CD1c-positive myeloid dendritic cell (primary cell): Measurements from ENCODE around the gene LTBP3.
A peak's percentile ranks its signal among the peaks of the same experiment; 100 is the strongest.

Experiments used
- DNase-seq: peaks from one replicate; pipeline ENCODE4 v3.0.0-alpha.2; 2016; ENCODE audit errors: extremely low spot score

LTBP3 gene

GRCh38 chr11:65558002-65558929 lies at the start of gene LTBP3:
Gene LTBP3 (minus strand): TSS chr11:65558359. CDS start chr11:65557959, 400 bp downstream.
- peak; percentile 62 for DNase-seq

GRCh38 chr11:65606876-65607613 lies 48.9 kb upstream of the LTBP3 start:
- DNase-seq: no peak

- DNase-seq: no peak
Measured at GRCh38 chr11:65604258-65604657, 46.1 kb upstream of the LTBP3 start.

GRCh38 chr11:65599955-65600246 lies 41.7 kb upstream of the LTBP3 start:
- DNase-seq: no peak

DNA sequence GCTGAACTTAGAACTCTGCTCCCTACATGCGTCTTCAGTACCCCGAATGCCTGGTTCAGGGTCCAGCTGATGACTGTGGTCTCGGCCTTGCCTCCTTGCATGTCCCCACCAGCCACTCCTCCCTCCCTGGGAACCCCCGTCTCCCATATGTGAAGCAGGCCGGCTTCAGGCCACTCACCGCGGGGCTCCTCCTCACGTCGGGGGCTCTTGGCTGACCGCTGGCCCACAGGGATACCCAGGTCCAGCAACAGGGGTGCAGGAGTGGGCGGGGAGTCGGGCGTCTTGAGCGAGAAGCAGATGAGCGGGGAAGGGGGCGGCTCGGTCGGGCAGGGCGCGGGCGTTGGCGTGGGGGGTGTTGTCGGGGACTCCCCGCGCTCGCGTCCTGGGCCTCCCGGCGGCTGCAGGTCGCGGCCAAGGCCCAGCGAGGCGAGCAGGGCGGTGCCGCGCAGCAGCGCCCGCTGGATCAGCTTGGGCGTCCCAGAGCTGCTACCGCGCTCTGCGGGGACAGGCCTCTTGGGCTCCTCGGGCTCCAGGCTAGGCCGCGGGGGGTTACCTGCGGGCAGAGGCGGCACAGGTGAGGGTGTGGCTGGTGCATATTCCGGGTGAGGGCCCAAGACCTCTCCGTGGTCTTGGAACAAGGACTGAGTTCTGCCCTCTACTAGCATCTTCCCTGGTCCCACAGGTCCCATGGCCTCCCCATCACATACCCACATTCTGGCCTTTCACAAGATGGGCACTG lies 41.2 kb upstream of the LTBP3 start:
- no peak for DNase-seq

- no peak for DNase-seq
Measured at GRCh38 chr11:65598258-65598699, 40.1 kb upstream of the LTBP3 start.

GRCh38 chr11:65596520-65596919 lies 38.4 kb upstream of the LTBP3 start:
- no peak for DNase-seq

DNA sequence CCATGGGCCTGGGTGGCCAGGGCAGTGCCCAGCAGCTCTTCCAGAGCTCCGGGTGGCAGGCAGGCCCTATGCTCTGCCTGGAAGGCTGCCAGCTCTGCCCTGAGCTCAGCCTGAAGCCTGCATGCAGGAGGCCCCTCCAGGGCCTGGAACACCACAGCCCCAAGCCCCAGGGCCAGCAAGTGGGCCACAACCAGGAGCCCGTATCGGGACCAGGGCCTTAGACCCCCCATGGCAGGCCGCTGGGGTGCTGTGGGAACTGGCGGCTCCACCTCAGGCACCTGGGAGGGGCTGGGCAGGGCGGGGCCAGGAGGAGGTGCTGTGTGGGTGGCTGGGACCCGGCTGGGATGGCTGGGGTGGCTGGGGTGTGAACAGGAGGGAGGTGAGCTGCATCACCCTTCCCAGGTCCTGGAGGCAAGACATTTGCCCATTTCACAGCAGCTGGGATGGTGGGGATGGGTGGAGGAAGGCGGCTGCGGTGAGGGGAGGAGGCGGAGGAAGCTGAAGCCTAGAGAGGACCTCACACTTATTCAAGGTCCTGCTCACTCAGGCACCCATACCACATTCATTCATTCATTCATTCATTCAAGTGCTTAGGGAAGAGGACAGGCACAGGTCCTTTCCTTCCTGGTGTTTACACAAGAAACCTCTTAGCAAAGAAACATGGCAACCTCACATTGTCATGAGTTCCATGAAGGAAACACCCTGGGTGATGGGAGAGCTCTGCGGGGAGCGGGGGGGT lies 37.6 kb upstream of the LTBP3 start, which contains the start of gene KCNK7:
Gene KCNK7, minus strand, starts transcription at position 258 of the 739 bp plus-strand sequence. Its CDS starts 28 bp downstream, at position 230.
- DNase-seq: no peak

DNA sequence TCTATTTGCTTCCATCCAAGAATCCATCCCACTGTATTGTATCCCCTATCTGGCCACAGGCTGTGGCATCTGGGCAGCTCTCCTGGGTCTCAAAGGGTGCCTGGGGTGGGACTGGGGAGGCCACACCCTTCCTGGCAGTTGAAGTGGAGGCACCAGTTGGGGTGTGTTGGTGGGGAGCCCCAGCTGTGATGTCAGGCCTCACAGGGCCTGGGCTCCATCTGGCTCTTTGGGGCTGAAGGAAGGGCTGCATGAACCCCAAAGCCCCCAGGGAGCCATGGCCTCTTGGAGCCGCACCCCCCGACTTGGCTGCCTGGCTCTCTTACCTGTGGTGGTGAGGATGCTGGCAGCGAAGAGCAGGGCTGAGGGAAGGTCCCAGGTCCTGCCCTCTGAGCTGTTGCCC lies 37.0 kb upstream of the LTBP3 start:
- DNase-seq: no peak

DNA sequence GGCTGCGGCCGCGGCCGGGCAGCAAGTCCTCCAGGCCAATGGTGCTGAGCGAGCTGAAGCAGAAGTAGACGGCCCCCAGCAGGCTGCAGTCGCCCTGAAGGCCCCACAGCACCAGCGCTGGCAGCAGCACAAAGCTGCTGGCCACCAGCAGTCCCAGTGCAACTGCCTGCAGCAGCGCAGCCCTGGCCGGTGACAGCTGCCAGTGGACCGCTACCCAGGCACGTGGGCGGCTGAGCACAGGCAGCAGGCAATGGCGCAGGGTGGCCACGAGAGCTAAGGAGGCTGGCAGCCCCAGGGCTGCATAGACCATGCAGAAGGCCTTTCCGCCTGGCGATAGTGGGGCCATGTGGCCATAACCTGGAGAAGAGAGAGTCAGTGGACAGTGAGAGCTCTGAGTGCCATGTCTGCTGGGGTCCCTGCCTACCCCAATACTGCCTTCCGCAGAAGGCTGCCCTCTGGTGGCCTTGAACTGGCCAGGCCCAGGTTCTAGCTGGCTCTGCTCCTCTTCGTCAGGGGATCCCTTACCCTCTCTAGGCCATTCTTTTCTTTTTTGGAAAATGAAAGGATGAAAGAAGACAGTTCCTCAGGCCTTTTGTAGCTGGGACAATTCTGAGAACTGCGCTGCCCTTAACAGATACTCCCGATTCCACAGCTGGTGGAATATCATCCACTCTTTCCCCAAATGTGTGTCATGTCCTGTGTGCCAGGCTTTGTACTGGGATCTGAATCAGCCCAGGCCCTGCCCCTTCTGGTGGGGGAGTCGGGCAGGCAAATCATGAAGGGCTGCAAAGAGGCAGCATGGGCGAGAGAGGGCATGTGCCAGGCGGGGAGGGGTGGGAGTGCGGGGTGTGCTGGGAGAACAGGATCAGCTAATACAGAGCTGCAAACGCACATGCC lies 35.6 kb upstream of the LTBP3 start:
- DNase-seq: peak; percentile 62

DNA sequence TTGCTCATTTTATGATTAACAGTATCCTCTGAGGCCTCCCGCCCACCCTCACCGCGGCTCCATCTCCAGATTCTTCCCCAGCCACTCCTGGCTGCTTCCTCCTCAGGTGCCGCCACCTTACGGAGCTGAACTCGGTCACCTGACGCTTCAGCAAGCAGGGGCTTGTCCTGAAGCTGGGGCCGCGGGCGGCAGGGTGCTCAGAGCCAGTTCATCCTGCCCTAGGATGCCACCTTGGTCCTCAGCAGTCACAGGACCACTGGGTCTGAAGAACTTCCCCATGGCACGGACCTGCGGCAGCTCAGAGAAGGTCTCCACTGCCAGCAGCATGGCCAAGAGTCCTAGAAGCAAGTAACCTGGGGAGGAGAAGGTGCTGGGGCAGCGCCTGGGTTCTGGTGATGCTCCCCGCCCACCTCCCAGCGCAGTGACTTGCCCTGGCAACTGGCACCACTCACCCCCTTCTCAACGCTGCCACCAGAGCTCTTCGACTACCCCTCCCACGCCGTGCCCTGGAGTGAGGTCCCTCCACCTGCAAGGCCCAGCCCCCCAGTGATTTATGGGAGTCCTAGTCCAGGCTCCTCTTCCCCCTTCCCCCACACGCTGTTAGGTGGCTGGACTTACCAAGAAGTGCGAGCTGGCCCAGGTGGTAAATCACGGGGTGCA lies 34.8 kb upstream of the LTBP3 start:
- DNase-seq: no peak

DNA sequence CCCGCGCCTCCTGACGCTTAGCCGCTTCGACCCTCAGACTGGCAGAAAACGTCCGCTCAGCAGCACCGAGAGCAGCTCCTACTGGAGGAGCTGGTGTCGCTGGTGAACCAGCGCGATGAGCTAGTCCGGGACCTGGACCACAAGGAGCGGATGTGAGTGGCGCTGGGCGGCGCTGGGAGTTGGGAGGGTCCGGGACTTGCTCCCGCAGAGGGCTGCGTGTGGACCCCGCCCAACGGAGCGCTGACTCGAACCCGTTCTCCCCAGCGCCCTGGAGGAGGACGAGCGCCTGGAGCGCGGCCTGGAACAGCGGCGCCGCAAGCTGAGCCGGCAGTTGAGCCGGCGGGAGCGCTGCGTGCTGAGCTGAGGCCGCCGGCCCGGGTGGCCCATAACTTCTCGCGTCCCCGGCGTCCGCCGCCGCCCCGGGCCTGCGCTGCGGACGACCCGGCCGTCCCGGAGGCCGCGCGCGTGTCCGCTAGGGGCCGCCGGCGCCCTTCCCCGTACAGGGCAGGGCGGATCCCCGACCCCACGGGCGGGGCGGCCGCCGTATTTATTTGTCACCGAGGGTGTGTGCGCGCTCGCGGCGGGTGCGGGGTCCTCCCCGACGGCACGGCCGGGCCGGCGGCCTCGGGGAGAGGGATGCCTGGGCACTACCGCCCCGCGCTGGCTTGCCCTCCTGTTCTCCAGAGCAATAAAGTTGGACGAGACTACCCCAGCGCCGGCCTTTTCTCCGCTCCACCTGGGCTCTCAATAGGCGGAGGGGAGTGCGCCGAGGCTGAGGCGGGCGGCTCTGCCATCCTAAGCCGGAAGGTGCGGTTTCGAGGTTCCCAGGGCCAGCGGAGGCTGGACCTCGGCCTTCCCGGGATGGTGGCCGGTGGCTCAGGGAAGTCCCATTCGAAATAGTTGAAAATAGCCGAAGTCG lies 34.0 kb upstream of the LTBP3 start:
- DNase-seq: no peak

GRCh38 chr11:65590240-65590738 lies 32.1 kb upstream of the LTBP3 start:
- DNase-seq: no peak

DNA sequence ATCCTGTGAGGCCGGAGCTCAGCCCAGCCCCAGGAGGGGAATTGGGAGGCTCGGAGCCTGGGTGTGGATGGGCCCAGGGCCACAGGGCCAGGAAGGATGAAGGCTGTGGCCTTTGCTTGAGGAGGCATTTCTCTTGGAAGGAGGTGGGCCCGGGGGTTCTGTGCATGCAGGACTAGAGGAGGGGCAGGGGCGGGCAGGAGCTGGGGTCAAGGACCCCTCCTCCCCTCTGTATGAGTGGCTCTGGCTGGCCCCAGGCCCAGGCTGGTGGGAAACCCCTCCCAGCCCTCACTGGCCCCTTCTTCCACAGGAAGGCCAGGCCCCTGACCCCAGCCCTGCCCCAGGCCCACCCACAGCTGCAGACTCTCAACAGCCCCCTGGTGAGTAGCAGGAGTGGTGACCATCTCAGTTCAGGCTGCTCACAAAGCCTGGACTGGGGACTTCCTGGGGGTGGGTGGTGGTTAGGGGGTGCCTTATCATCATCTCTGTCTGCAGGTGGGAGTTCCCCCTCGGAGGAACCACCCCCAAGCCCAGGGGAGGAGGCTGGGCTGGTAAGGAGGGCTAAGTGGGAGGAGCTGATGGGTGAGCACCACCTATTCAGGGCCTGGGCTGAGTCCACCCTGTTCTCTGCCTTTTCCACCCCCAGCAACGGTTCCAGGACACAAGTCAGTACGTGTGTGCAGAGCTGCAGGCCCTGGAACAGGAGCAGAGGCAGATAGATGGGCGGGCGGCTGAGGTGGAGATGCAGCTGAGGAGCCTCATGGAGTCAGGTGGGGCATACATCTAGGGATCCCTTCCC lies 31.5 kb upstream of the LTBP3 start:
- no peak for DNase-seq

GRCh38 chr11:65588199-65589054 lies 30.3 kb upstream of the LTBP3 start:
- peak; percentile 93 for DNase-seq

DNA sequence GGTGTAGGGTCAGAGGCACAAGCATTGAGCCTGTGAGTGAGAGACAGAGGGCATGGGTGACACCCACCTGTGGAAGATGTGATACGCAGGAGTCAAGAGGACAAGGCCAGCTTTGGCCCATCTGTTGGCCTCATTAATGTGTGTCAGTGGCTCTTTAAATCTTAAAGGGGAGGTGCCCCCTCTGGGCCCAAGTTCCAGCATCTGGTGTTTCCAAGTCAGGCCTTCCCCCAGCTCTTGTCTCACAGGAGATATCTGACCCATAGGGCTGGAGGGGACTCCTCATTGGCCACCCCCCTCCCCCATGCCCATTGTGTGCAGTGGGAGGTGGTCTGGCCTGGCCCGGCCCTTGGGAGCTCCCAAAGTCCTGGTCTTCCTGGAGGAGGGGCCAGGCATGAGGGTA lies 28.5 kb upstream of the LTBP3 start:
- peak; percentile 26 for DNase-seq

DNA sequence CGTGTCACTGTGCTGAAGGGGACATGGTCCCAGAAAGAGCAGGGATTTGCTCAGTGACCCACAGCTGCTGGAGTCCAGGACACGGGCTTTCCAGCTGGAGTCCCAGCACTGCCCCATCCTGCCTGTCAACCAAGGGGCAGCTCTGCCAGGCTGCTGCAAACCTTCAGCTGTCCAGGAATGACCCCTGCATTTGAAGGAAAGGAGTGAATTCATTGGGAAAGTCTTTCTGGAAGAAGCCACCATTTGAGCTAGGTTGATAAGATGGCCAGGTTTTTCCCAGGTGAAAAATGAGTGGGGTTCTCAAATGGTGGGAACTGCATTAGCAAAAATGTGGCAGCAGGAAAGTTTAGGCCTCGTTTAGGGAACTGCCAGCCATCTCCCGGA lies 28.1 kb upstream of the LTBP3 start:
- DNase-seq: no peak
